ENCODE data around the gene NCOA3.
"Not testable (repeated sequence)": the region's sequence is repeated elsewhere in the genome, so short reads cannot be mapped to it uniquely, and the experiment has no call there.

NCOA3 gene

GRCh38 chr20:47501116-47501481 is 588 bp upstream of the NCOA3 start:
- DNase-seq: no peak

- DNase-seq: no peak
Observed at GRCh38 chr20:47502271-47503239, 868 bp downstream of the NCOA3 start.

- DNase-seq: no peak
Observed at GRCh38 chr20:47503685-47504084, 2.0 kb downstream of the NCOA3 start.

- DNase-seq: no peak
Observed at GRCh38 chr20:47506335-47506734, 4.6 kb downstream of the NCOA3 start.

- no peak for DNase-seq
Observed at GRCh38 chr20:47506850-47507249, 5.2 kb downstream of the NCOA3 start.

GRCh38 chr20:47507275-47507981 is 5.7 kb downstream of the NCOA3 start:
- not testable (repeated sequence) for DNase-seq

- no peak for DNase-seq
Observed at GRCh38 chr20:47508278-47508677, 6.6 kb downstream of the NCOA3 start.

- no peak for DNase-seq
Observed at GRCh38 chr20:47509104-47509661, 7.5 kb downstream of the NCOA3 start.

GRCh38 chr20:47509685-47510084 is 8.0 kb downstream of the NCOA3 start:
- DNase-seq: no peak

- DNase-seq: no peak
Observed at GRCh38 chr20:47515843-47516242, 14.2 kb downstream of the NCOA3 start.

- no peak for DNase-seq
Observed at GRCh38 chr20:47521059-47521808, 19.5 kb downstream of the NCOA3 start.

- no peak for DNase-seq
Observed at GRCh38 chr20:47524015-47524784, 22.5 kb downstream of the NCOA3 start.

GRCh38 chr20:47527004-47527800 is 25.5 kb downstream of the NCOA3 start:
- DNase-seq: no peak

GRCh38 chr20:47529840-47530239 is 28.2 kb downstream of the NCOA3 start:
- DNase-seq: no peak

- no peak for DNase-seq
Observed at GRCh38 chr20:47531458-47531857, 29.8 kb downstream of the NCOA3 start.

- no peak for DNase-seq
Observed at GRCh38 chr20:47532002-47532401, 30.3 kb downstream of the NCOA3 start.

GRCh38 chr20:47533518-47534062 is 31.9 kb downstream of the NCOA3 start:
- no peak for DNase-seq

GRCh38 chr20:47534405-47534804 is 32.7 kb downstream of the NCOA3 start:
- DNase-seq: no peak

GRCh38 chr20:47535088-47535487 is 33.4 kb downstream of the NCOA3 start:
- DNase-seq: no peak

- no peak for DNase-seq
Observed at GRCh38 chr20:47535994-47536393, 34.3 kb downstream of the NCOA3 start.

Data from activated CD4-positive, CD25-positive, alpha-beta regulatory T cell treated with anti-CD3 and anti-CD28 coated beads, Interleukin-2, amount 50 U/mL, for 72 hours (primary cell).